GM21515 (cell line): Measurements from ENCODE around the gene TAT.

Experiments used
- ATAC-seq: cut with Tn5 transposase; IDR thresholded peaks from one replicate; pipeline ENCODE4 v1.9.1; 2021; ENCODE audit not compliant: unreplicated experiment

The TAT gene

DNA sequence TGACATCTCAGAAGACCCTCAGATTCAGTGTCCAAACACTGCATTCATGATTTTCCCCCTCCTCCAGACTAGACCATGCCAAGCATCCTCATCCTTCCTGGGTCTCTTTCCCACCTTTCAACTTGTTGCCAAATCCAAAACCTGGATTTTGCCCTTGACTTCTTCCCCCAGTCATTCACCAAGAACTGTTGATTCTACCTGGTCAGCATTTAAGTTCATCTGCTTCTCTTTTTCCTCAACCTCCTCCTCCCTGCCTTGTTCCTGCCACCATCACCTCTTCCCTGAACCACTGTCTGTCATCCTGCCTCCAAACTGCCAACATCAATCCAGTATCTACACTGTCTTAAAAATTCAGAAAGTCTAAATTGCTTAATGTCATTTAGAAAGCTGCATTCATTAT is 29.7 kb downstream of the TAT start:
- ATAC-seq: no peak

- ATAC-seq: no peak
Observed at GRCh38 chr16:71542377-71542776, 34.5 kb downstream of the TAT start.

DNA sequence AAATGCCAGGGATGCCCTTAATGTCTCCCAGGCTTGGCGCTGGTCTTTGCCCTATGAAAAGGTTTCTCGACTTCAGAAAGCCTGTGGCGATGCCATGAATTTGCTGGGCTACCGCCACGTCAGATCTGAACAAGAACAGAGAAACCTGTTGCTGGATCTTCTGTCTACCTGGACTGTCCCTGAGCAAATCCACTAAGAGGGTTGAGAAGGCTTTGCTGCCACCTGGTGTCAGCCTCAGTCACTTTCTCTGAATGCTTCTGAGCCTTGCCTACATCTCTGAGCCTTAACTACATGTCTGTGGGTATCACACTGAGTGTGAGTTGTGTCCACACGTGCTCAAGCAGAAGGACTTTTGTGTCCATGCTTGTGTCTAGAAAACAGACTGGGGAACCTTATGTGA is 39.2 kb downstream of the TAT start:
- peak; percentile 58 for ATAC-seq

GRCh38 chr16:71536752-71537499 is 40.0 kb downstream of the TAT start:
- no peak for ATAC-seq

DNA sequence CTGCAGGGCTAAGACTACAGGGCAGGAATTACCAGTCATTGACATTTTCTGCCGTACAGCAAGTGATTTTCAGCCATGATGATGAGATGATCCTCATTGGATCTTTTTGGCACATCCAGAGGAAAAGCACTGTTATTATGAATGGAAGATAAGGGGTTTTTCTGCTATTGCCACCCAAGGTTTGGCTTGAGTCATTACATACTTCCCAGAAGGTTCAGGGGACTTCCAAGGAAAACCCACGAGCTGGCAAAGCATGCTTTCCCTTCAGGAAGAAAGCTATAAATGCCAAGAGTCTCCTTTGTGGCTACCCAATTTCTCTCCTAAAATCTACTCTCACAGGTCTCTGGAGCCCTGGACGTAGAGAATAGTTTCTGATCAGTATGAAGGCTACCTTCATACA is 44.5 kb downstream of the TAT start:
- ATAC-seq: no peak

- no peak for ATAC-seq
Observed at GRCh38 chr16:71528863-71529262, 48.0 kb downstream of the TAT start.

- ATAC-seq: no peak
Observed at GRCh38 chr16:71528257-71528656, 48.6 kb downstream of the TAT start.

DNA sequence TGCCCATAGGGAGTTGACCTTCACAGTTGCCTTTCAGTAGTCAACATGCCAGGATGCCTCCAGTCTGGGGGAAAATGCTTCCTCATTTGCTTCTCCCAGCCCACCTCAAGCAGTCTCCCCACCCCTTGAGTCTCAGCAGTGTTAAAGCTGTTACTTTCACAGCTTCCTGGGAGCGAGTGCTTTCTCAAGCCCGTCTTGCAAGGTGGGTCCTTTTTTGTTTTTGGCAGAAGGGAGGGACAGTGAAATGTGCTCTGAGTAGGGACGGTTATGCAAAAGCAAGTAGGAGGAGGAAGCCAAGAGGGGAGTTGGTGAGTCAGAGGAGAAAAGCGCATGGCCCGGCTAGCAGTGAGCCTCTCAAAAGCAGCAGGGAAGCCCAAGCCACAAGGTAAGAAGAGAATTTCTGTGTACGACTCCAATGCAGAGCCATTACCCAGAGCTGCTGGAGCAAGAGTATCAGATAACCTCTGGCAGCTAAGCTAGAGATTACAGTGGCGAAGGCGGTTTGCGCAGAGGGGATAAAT is 50.7 kb downstream of the TAT start, which contains the start of gene CHST4:
Gene CHST4, plus strand, starts transcription at position 316 of the 521 bp plus-strand sequence. CDS start 10,252 bp downstream, outside the sequence.
- ATAC-seq: no peak

DNA sequence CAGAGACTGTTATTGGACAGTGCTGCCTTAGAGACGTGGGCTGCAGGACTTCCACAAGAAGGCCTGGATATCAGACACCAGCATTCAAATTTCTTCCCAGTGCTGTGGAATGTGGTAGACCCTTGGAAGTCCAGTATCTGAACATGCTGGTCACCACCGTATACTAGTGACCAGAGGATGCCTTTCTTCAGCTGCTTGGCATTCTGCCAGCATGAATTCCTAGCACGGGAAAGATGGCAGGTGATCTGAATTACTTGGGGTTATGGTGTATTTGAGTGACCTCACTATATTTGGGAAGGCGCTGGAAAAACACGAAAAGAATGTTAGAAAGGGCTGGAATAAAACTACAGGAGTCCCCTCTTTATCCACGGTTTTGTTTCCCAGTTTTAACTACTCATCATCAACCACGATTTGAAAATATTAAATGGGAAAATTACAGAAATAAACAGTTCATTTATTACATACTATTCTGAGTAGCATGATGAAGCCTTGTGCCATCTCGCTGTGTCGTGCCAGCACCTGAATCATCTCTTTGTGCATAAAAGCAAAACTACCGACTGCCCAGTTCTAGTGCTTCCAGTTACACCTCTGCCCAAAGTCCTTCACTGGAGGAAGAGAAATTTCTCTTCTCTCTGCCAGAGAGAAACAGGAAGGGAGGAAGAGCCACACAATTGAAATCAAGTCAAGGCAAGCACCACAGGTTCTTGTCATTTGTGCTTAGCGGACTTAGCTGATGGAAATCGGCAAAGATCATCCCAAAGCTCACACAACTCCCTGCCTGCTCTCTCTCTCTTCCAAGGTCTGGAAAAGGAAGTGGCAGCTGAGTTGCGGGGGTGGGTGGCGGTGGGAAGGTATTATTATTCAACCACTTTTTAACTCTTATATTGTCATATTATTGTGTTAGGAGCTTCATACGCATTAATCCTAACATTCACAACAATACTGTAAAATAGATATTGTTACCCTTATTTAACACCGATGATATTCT is 52.0 kb downstream of the TAT start:
- ATAC-seq: no peak

DNA sequence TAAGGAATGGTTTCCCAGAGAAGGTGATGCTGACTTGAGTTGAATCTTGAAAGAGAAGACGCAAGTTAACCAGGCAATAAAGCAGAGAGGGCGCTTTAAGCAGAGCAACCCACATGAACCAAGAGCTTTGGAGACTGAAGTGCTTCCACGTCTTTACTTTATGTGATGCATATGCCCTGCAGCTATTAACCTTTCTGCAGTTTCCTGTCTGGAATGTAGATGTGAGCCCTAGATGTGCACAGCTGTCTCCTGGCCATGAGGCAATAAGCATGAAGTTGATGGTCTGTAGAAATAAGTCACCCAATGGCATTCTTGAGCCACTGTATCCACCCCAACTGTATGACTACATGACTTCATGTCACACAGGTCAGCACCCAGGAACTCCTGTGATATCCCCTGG is 56.3 kb downstream of the TAT start:
- ATAC-seq: no peak
